ENCODE data around the gene BABAM2.
"Not testable (repeated sequence)": the region's sequence is repeated elsewhere in the genome, so short reads cannot be mapped to it uniquely, and the experiment has no call there.

The BABAM2 gene

DNA sequence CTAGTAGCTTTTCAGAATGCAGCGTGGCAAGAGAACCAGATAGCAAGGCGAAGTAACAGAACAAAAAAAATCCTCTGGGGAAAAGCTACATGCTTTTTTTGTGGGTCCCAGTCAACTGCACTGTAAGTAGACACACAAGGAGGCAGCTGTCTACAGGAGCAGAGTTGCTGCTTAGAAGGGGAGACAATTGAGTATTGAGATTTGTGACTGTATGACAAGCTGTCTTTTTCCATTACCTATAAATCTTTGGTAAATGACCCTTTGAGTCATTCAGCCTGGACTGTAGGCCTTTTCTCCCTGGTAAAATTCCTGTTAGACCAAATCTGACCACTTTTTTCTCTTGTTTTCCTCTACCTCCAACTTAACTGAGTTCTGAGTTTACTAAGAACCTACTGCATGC, 358.0 kb downstream of the BABAM2 start:
- Mint-ChIP-seq H3K4me3 (no peak overlapping the region), H3K36me3 (peaks cover 2% of the 10 kb centered on the region), H3K9me3 (no peaks in the 10 kb centered on the region), H3K4me1 (peaks cover 44% of the 10 kb centered on the region), H3K27ac (peak overlapping the region; percentile 79), H3K27me3 (no peaks in the 10 kb centered on the region)

DNA sequence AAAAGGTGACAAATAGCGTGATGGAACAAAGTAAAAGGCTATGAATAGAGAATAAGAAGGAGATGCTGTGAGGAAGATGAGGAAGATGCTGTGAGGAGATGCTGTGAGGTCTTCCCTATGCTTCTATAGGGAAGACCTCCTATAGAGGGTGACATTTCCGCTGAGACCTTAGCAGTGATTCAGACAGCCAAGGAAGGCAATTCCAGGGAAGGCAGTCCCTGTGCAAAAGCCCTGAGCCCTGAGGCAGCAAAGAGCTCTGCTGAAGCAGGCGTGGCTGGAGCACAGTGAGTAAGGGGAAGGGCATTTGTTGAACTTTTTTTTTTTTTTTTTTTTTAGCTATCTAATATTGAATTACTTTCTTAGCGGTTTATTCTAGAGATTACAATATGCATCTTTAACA, 359.5 kb downstream of the BABAM2 start:
- Mint-ChIP-seq H3K9me3 (no peaks in the 10 kb centered on the region), H3K4me3 (no peak overlapping the region), H3K4me1 (peaks cover 46% of the 10 kb centered on the region), H3K27me3 (no peaks in the 10 kb centered on the region), H3K27ac (no peak overlapping the region), H3K36me3 (peaks cover 3% of the 10 kb centered on the region)

DNA sequence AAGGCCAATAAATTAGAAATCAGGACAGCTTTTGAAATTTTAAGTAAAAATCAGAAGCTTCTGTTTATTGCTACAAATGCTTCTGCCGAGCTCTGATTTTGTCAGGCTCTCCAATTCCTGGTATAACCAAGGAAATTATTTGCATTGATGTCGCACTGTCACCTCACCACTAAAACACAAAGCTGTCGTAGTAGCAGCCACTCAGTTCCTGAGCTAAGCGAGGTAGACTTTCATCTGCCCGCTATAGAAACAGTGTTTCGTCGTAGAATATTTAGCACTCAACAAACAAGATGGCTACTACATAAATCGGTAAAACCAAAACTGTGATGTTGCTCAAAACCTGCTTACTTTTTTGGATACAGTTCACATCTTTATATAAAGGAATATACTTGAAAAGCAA, 360.8 kb downstream of the BABAM2 start:
- Mint-ChIP-seq H3K36me3 (peaks cover 3% of the 10 kb centered on the region), H3K27ac (peak overlapping the region; percentile 77), H3K4me3 (peak overlapping the region; percentile 49), H3K27me3 (no peaks in the 10 kb centered on the region), H3K9me3 (no peaks in the 10 kb centered on the region), H3K4me1 (peaks cover 42% of the 10 kb centered on the region)

DNA sequence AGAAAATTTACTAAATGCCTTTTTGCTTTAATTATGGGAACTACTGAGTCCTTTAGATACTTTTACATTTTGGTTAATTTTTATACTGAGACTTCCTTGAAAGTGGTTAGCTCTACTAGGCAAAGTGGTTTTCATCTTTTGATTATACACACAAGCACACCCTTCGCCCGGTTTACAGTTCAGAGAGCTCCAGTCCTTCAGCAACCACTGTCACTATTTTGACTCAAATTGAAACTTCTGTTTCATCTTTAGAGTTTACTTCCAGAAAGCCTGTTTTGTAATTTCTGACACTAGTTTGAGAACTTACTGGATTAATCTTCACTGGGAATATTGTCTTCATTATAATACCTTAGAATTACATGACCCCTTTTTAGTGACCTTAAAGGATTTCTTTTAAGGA, 361.8 kb downstream of the BABAM2 start:
- Mint-ChIP-seq H3K4me1 (peaks cover 32% of the 10 kb centered on the region), H3K27me3 (no peaks in the 10 kb centered on the region), H3K9me3 (no peaks in the 10 kb centered on the region), H3K36me3 (peaks cover 5% of the 10 kb centered on the region), H3K4me3 (no peak overlapping the region), H3K27ac (no peak overlapping the region)

DNA sequence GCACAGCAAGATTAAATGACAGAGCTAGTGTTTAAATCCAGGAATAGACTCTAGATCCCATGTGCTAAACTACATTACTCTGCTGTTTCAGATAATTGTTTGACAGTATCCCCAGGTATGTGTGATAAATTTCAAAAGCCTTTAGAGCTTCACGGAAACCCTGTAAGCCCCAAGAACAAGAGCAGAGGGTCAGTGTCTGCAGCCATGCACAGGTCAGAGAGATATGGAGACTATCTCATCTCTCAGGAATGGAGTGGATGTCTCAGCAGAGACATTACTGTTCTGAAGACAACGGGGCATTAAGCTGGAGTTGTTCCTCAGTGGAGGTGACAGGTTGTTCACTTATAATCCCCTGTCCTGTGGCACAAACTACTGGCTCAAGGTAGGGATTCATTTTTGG, 363.0 kb downstream of the BABAM2 start:
- H3K4me3 Mint-ChIP-seq = no peak overlapping the region
- peaks cover 31% of the 10 kb centered on the region for H3K4me1 Mint-ChIP-seq
- H3K9me3 Mint-ChIP-seq = no peaks in the 10 kb centered on the region
- H3K36me3 Mint-ChIP-seq = peaks cover 5% of the 10 kb centered on the region
- no peaks in the 10 kb centered on the region for H3K27me3 Mint-ChIP-seq
- no peak overlapping the region for H3K27ac Mint-ChIP-seq

DNA sequence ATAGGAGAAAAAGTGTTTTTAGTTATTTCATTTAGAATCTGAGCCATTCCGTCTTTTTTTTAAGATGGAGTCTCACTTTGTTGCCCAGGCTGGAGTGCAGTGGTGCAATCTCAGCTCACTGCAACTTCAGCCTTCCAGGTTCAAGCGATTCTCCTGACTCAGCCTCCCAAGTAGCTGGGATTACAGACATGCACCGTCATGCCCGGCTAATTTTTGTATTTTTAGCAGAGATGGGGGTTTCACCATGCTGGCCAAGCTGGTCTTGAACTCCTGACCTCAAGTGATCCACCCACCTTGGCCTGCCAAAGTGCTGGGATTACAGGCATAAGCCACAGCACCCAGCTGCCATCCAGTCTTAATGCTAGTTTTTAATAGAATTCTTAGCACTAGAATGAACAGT, 364.7 kb downstream of the BABAM2 start:
- H3K4me1 Mint-ChIP-seq = peaks cover 26% of the 10 kb centered on the region
- H3K9me3 Mint-ChIP-seq, H3K27me3 Mint-ChIP-seq, H3K4me3 Mint-ChIP-seq, H3K27ac Mint-ChIP-seq, H3K36me3 Mint-ChIP-seq: not testable (repeated sequence)

DNA sequence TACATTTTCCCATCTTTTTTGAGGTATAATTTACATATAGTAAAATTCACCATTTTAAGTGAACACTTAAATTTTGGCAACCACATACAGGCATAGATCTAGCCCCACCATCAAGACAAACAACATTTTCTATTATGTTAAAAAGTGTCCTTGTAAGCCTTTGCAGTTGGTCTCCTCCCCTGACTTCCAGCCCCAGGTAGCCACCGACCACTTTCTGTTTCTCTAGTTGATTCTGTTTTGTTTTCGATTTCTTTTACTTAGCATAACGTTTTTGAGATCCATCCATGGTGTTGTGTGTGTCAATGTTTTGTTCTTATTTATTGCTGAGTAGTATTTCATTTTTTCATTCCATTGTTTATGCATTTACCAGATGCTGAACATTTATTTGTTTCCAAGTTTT, 366.7 kb downstream of the BABAM2 start:
- H3K27me3 Mint-ChIP-seq = no peaks in the 10 kb centered on the region
- H3K27ac Mint-ChIP-seq = no peak overlapping the region
- H3K4me3 Mint-ChIP-seq = no peak overlapping the region
- peaks cover 11% of the 10 kb centered on the region for H3K36me3 Mint-ChIP-seq
- peaks cover 12% of the 10 kb centered on the region for H3K4me1 Mint-ChIP-seq
- H3K9me3 Mint-ChIP-seq = no peaks in the 10 kb centered on the region

DNA sequence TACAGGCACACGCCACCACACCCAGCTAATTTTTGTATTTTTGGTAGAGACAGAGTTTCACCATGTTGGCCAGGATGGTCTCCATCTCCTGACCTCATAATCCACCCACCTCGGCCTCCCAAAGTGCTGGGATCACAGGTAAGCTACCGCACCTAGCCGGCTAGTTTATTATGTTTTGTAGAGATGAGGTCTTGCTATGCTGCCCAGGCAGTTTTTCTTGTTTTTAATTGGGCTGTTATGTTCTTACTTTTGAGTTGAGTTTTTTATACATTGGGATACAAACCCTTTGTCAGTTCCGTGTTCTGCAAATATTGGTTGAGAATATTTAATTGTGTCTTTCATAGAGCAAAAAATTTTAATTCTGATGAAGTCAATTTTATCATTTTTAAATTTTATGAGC, 368.7 kb downstream of the BABAM2 start:
- H3K36me3 Mint-ChIP-seq = peaks cover 11% of the 10 kb centered on the region
- not testable (repeated sequence) for H3K27me3 Mint-ChIP-seq, H3K4me1 Mint-ChIP-seq, H3K27ac Mint-ChIP-seq, H3K4me3 Mint-ChIP-seq, H3K9me3 Mint-ChIP-seq

DNA sequence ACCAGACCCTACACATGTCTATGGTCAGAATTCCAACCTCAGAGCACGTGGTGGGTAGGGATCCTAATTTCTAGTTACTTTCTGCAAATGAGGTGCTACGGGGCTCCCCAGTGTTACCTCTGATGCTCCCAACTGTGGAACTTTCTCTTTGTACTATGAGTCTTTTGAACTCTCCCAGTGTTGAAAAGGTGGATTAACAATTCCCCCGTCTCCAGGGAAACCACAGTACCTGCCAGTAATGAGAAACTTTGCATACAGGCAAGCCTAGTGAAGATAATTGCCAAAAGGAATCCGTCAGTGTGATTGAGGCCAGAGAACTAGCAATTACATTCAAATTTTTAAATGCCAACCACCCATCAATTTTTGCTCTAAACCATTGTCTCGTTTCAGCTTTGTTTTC, 373.2 kb downstream of the BABAM2 start:
- no peak overlapping the region for H3K27ac Mint-ChIP-seq
- no peaks in the 10 kb centered on the region for H3K27me3 Mint-ChIP-seq
- H3K4me3 Mint-ChIP-seq = no peak overlapping the region
- H3K4me1 Mint-ChIP-seq = peaks cover 4% of the 10 kb centered on the region
- no peaks in the 10 kb centered on the region for H3K9me3 Mint-ChIP-seq
- peaks cover 11% of the 10 kb centered on the region for H3K36me3 Mint-ChIP-seq

DNA sequence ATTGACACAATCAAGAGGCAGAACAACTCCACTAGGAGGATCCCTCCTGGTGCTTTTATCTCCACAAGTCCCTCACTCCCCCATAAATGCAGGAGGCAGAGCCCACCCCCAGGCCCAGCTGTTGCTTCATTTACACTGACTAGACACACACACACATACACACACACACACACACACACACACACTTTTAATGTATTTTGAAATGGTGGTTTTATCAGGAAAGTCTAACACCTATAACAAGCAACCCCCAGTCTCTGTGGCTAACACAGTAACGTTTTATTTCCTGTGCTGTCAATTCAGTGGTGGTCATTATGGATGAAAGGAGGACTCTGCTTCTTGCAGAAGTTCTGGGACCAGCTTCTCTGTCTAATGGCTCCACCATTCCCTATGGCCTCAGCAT, 376.8 kb downstream of the BABAM2 start:
- H3K4me1 Mint-ChIP-seq = peaks cover 18% of the 10 kb centered on the region
- no peak overlapping the region for H3K4me3 Mint-ChIP-seq
- no peaks in the 10 kb centered on the region for H3K27me3 Mint-ChIP-seq
- peaks cover 8% of the 10 kb centered on the region for H3K36me3 Mint-ChIP-seq
- H3K27ac Mint-ChIP-seq = no peak overlapping the region
- H3K9me3 Mint-ChIP-seq = peaks cover 5% of the 10 kb centered on the region

DNA sequence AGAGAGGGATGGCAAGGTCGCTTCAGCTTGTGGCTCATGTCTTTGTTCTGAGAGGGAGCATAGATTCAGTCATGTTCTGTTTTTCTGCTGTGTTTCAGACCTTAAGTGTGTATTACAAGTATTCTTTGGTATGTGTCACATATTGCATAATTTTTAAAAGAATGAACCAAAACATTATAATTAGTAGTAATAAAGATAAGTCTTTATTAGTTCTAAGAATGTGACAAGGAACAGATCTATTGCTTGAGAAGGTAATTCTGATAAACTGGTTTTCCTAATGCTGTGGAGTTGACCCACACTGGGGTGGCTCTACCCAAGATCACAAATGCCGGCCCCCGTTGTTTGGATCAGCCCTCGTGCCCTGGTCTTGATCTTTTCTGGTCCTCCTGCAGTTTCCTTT, 377.9 kb downstream of the BABAM2 start:
- Mint-ChIP-seq H3K4me1 (peaks cover 18% of the 10 kb centered on the region), H3K27ac (no peak overlapping the region), H3K36me3 (peaks cover 7% of the 10 kb centered on the region), H3K9me3 (peaks cover 5% of the 10 kb centered on the region), H3K4me3 (no peak overlapping the region), H3K27me3 (no peaks in the 10 kb centered on the region)

DNA sequence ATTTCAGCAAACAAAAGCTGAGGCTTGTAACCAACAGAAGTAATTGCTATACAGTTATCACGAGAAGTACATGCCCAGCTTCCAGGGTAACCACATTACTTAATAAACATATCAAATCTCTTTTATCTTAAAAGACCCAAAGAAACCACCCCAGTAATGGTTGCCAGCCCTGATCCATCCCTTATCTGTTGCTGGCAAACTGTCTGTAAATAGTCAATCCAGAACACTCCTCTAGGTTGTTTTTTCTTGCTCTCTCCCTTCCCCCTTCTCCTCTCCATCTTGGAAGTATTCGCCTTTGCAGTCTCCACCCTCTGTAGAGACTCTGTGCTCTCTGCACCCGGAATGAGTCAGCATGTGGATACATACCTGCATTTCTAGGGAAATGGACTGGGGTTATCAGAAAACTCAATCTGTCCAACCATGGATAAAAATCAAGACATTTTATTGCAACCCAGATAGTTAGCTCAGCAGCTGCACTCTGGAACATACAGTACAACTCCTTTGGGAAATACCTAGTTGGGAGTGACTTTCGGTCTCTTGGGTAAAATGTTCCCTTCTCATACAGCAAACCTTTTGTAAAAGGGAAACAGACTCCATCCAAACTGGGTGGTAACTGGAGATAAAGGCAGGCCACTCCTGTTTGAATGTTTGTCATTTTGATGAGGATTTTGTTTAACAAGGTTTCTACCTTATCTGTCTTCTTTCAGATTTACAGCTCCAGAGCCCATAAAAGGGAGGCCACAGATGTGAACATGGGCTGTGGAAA, 378.7 kb downstream of the BABAM2 start:
- Mint-ChIP-seq H3K4me3 (no peak overlapping the region), H3K9me3 (peaks cover 5% of the 10 kb centered on the region), H3K36me3 (peaks cover 10% of the 10 kb centered on the region), H3K27ac (no peak overlapping the region), H3K4me1 (peaks cover 22% of the 10 kb centered on the region), H3K27me3 (no peaks in the 10 kb centered on the region)

DNA sequence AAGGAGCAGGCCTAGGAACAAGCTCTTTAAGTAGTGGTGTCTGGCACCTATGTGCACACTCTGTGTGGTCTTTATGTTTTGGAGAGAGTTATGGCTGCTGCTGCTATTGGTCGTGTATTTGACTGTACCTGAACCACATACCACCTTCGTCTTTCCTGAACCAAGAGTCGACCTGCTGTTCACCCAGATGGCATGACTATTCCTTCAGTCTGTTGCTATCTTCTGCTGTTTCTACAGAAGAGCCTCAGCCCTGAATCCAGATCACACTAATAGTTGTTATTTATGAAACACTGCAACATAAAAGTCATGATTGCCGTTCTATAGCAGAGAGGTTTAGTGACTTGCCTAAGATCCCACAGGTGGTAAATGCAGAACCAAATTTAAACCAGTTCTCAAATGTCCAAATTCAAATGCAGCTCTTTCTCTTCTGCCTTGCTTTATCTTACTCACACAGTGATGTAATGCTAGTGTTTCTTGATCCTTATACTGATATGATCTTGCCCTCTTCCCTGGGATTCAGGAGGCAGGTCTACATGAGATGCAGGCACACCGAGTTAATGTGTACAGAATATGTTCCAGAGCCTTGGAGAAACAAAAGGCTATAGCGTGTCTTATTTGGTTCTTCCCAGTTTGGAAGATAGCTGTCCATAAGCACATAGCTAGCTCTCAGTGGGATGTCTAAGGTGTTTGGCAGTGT, 380.1 kb downstream of the BABAM2 start:
- no peak overlapping the region for H3K27ac Mint-ChIP-seq
- H3K9me3 Mint-ChIP-seq = peaks cover 5% of the 10 kb centered on the region
- H3K4me3 Mint-ChIP-seq = no peak overlapping the region
- H3K4me1 Mint-ChIP-seq = peaks cover 28% of the 10 kb centered on the region
- peaks cover 14% of the 10 kb centered on the region for H3K36me3 Mint-ChIP-seq
- H3K27me3 Mint-ChIP-seq = no peaks in the 10 kb centered on the region

DNA sequence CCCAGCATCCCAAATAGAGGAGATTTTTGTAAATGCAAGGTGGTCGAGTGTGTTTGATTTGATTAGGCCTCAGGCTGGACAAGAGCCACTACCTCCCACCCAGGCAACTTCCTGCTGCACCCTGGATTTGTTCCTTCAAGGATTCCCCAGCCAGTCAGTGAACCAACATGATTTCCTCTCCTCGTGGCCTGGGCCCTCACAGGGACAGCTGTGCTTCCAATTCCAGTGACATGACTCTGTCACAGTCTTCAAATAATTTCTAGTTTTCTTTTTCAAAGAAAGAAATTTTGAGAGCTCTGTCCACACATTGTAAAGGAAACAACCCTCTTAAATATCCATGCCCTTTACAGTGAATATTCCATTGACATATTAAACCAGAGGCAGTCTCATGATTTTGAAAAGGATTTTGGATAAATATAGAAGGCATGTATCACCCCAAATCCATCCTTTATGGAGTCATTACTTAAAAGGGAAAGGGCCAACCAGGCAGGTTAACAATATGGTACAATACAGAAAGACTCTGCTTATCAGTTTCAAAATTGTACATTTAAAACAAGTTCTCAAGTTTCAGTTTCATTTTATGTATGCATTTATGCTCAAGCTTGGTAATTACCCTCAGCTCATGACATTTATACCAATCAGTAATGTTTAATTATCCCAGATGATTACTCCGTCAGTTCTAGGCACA, 380.8 kb downstream of the BABAM2 start:
- Mint-ChIP-seq H3K27me3 (no peaks in the 10 kb centered on the region), H3K27ac (no peak overlapping the region), H3K4me1 (peaks cover 35% of the 10 kb centered on the region), H3K36me3 (peaks cover 14% of the 10 kb centered on the region), H3K9me3 (peaks cover 5% of the 10 kb centered on the region), H3K4me3 (no peak overlapping the region)

DNA sequence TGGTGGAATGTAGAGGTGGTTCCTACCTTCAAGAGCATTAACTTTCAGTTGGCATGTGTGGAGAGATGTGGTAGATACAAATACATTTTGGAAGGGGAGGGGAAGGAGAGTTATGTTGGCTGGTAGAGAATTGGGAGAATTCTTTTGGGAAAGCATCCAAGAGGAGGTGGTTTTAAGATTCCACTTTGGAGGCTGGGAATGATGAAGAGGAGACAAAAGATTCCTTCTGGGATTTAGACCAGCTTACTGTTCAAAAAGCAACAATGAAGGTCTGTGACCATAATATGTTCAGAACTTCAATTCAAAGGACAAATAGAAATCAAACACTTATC, 381.4 kb downstream of the BABAM2 start:
- no peak overlapping the region for H3K27ac Mint-ChIP-seq
- H3K4me3 Mint-ChIP-seq = no peak overlapping the region
- peaks cover 14% of the 10 kb centered on the region for H3K36me3 Mint-ChIP-seq
- H3K9me3 Mint-ChIP-seq = peaks cover 5% of the 10 kb centered on the region
- no peaks in the 10 kb centered on the region for H3K27me3 Mint-ChIP-seq
- peaks cover 39% of the 10 kb centered on the region for H3K4me1 Mint-ChIP-seq

DNA sequence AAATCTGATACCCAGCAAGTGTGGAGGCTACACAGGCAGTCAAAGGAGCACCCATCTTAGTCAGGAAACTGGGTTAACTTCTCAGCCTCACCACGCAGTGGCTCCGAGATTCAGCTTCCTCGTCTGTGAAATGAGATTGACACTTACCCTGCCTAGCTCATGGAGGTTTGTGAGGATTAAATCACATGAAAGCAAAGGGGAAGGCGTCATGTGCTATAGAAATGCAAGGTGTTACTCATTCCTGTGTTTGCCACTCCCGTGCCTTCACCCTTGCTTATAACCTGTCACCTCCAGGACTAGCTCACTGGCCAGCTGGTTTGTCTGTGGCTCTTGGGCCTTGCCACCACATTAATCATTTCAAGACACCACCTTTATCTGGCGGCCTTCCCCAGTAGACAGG, 383.2 kb downstream of the BABAM2 start:
- H3K36me3 Mint-ChIP-seq = peaks cover 20% of the 10 kb centered on the region
- peaks cover 5% of the 10 kb centered on the region for H3K9me3 Mint-ChIP-seq
- no peak overlapping the region for H3K27ac Mint-ChIP-seq
- no peak overlapping the region for H3K4me3 Mint-ChIP-seq
- no peaks in the 10 kb centered on the region for H3K27me3 Mint-ChIP-seq
- peaks cover 35% of the 10 kb centered on the region for H3K4me1 Mint-ChIP-seq

Measured in activated naive CD4-positive, alpha-beta T cell treated with anti-CD3 and anti-CD28 coated beads, Interleukin-2, amount 50 U/mL, for 24 hours (primary cell).